ENCODE results near the gene PRDM16. TPM values are rescaled to one million over a fixed set of nuclear protein-coding genes. Genes with fewer than 3 reads are reported as not detected.

PRDM16 gene
- total RNA-seq, 1 donor from 2014 or later = 17.7 TPM

DNA sequence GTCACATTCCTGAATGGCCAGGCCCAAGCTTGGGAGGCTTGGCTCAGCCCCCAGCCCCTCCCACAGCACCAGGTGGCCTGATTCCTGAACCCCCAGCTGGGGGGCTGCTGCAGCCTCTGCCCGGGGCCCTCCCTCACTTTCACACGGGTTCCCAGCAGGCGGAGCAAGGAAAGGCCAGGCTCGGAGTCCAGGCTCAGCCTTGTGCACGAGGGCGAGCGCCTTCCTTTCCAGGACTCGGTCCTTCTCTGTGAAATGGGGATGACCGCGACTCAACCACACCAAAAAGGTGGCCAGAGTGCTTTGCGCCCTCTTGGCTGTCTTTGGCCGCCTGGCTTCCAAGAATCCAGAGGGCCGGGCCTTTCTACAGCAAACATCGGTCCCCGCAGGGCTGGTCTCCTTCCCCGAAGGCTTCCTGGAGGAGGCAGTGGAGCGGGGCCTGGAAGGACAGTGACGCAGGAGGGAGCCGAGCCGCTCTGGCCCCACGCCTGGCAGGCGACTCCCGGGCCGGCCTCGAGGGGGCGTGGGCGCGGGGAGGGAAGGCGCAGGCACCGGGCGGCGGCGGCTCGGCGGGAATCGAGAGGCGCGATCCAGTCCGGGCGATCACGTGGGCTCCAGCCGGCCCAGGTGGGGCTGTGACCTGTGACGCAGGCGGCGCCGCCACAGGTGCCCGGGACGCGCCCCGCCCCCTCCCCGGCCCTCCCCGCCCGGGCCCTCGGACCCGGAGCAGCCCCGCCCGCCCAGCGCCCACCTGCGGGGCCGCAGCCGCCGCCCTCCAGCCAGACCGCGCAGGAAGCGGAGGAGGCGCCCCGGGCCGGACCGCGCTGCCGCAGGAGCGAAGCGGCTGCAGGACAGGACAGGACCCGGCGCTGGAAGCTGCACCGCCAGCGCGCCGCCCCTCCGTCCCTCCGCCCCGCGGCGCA is 385.1 kb downstream of the PRDM16 start, which contains the start of gene ARHGEF16:
Gene ARHGEF16, plus strand, starts transcription at position 775 of the 920 bp plus-strand sequence. CDS start 8,420 bp downstream, outside the sequence.
- intact Hi-C loops (cut with micrococcal nuclease) = no loop called here
- ATAC-seq (peak; percentile 79), DNase-seq (peak; percentile 79)

DNA sequence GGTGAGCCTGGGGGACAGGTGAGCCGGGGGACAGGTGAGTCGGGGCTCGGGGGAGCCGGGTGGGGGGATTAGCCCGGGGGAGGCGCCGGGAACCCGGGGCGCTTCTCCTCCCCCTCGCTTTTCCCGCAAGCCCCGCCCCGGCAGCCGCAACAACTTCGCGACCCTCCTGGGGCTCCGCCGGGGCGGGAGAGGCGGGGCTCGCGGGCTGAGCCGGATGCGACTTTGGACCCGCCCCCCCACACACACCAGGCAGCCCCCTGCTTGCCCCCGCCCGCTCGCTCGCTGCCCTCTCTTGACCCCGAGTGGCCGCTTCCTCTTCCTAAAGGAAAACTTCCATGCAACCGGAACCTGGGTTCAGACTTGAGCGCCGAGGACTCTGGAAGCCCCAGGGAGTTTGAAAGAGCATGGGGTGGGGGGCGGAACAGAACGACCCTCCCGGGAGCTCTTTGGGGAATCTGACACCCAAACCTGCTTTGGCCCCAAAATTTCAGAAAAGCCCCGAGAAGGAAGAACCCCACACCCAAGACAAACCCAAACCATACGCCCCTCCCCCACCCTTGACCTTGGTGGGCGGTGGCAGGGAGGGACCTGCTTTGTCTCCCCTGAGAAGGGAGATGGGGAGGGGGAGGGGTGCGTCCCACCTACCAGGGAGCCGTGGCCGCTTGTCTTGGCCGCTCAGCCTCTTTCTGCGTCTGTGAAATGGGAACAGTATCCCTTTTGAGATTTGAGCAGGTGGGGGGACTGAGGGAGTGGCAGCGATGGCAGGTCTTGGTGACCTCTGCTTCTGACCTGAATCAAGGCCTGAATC is 386.0 kb downstream of the PRDM16 start:
- intact Hi-C loops (cut with micrococcal nuclease) = no loop called here
- DNase-seq = peak; percentile 63

DNA sequence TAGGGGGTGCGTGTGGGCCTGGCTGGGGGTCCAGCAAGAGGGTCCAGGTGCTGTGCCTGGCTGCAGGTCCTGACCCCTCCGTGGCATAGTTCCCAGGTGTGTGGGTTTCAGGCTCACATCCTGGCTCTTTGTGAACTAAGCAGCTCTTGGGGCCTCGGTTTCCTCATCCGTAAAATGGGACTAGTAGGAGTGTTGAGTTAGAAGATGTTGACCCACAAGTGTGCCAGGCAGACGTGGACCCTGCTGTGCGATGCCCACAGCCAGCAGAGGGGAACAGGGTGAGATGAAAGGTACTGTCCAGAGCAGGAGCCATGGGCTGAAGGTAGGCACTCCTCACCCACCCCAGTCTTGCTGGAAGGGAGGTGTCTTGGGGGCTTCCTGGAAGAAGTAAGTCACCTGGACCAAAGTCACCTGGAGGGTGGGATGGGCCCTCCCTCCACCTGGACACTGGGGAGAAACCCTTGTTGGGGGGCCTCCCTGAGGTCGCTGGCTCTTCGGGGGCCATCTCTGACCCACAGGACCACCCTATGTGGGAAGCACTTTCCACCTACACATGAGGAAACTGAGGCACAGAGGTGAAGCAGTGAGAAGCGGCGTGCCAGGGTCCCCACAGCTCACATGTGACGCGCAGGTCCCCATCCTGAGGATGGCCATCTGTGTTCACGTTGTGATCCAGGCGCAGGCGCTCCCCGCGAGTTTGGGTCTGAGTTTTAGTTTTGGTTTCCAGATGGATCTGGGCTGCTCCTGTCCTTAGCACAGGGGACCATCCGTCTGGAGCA is 386.9 kb downstream of the PRDM16 start:
- ATAC-seq = no peak
- intact Hi-C loops (cut with micrococcal nuclease) = no loop called here
- DNase-seq = no peak

More for the DNA sequence above, 386.0 kb downstream of the PRDM16 start:
- ATAC-seq = peak; percentile 10

DNA sequence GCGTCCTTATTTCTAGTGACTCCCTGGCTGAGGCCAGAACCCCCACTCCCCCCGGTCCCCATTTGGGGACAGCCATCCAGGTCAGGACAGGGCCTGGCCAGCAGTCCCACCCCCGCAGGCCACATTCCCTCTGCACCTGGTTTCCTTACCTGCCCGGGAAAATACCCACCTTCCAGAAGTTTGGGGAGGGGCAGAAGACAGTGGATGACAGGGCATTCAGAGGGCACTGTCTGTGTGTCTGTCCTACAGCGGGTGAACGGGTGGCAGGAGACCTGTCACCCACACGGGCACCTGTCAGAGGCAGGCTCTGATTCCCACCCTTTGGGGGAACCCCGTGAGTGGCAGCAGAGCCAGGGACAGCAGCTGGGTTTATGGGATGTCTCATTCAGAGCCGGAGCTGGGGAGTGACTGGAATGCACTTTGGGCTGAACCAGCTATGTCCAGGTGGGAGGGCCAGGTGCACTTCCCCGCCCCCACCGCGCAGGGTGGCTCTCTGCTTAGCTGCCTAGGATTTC is 387.5 kb downstream of the PRDM16 start:
- DNase-seq = no peak
- intact Hi-C loops (cut with micrococcal nuclease) = no loop called here
- ATAC-seq = no peak

DNA sequence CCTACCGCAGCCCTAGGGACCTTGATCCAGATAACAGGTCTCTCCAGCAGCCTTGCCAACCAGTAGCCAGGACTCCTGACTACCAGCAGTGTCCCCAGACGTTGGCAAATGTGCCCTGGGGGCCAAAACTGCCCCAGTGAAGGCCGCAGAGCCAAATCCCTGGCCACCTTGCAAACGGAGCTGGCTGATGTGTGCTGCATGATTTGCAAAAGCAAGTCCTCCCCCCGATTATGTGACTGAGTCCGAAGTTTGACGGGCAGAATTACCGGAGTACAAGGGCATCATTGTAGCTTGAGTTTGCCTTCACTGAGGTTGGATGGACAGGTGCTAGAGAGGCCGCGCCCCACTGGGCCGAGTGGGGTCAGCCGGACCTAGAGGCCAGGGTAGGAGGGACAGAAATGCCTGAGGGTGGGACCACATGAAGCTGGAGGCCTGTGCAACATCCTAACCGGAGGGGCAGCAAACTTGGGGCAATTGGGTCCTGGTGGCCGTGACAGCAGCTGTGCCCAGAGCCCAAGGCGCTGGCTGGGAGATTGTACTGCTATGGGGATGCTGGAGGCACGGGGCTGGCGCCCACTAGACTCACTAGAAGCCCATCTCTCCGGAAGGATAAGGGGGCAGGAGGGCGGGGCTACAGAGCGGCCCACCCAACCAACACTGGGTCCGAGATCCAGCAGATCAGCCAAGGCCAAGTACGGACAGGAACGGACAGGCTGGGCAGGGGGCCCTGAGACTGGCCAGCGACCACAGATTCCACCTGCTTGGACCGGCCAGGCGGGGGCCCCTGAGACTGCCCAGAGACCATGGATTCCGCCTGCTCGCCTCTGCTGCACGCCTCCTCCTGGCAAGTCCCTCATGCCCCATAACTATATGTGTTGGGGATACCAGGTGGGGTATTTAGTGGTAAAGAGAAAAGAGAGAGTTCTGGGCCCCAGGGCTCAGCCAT is 388.2 kb downstream of the PRDM16 start:
- intact Hi-C loops (cut with micrococcal nuclease) = no loop called here
- ATAC-seq = no peak
- DNase-seq = peak; percentile 15

DNA sequence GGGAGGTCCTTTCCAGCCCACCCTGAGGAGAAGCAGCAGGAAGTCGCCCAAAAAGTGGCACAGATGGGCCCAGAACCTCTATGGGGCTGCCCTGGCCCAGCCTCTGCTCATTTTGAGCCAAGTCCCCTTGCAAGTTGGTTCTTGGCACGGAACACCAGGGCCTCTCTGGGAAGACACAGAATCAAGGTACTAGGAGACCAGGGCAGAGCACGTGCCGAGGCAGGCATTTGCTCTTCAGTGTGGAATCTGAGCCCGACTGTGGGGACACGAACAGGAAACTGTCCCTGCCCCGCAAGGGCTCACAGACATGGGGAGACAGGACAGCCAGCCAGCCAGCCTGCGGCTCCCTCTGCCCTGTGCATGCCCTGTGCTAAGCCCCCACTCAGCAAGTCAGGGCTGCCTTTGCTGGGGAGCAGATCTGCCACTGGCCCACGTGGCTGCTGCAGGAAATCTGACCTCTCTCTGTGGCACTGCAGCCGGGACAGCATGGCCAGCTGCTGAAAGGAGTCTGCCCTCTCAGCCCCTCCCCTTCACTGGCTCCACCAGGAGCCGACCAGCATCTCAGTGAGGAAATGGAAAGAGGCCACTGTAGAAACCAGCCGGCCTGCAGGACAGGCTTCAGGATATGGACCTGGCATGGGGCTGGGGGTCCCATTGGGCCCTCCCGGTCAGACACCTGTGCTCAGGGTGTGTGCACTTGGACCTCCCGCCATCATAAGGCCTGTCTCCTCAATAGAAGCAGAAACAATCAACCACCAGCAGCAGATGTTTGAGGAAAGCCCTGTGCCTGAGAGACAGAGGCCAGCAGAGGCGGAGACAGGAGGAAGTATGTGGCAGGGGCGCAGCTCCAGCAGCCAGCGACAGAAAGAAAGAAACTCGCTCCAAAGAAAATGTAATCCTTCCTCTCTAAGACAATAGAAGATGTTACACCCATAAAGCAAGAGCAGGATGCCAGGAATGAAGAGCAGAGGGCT is 389.2 kb downstream of the PRDM16 start:
- ATAC-seq (peak; percentile 36), DNase-seq (peak; percentile 49)
- intact Hi-C loops (cut with micrococcal nuclease) = no loop called here

DNA sequence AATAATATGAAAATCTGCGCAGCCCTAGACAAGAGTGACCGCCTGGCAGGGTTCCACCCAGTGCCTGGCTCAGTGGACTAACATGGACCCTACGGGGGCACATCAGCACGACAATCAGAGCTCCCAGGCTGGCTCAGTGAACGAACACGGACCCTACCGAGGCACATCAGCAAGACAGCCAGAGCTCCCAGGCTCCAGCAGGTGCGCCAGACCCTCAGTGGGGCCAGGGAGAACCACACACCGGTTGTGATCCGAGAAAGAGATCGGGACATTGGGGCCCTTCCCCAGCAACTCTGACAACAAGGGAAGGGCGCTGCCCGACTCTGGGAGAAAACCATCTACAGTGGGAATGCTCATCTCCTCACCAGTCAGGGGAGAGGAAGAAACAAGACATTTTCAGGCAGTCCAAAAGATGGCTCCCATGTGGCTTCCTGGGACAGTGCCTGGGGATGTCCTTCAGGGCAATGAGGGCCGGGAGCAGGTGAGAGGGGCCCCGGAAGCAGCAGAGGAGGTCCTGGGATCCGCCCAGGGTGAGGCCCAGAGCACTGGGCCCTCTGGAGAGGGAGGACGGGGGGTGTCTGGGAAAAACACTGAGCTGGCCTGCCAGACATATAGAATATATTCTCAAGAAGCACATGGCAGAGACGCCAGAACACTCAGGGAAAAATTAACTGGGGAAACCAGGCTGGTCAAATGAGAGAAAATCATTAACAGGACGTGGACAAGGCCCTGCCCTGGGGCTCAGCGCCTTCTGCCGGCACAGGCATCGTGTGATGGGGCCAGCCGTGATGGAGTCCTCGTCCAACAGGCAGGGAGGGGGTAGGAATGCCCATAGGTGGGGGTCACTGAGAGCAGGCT is 390.3 kb downstream of the PRDM16 start:
- DNase-seq (peak; percentile 16), ATAC-seq (no peak)
- intact Hi-C loops (cut with micrococcal nuclease) = no loop called here

DNA sequence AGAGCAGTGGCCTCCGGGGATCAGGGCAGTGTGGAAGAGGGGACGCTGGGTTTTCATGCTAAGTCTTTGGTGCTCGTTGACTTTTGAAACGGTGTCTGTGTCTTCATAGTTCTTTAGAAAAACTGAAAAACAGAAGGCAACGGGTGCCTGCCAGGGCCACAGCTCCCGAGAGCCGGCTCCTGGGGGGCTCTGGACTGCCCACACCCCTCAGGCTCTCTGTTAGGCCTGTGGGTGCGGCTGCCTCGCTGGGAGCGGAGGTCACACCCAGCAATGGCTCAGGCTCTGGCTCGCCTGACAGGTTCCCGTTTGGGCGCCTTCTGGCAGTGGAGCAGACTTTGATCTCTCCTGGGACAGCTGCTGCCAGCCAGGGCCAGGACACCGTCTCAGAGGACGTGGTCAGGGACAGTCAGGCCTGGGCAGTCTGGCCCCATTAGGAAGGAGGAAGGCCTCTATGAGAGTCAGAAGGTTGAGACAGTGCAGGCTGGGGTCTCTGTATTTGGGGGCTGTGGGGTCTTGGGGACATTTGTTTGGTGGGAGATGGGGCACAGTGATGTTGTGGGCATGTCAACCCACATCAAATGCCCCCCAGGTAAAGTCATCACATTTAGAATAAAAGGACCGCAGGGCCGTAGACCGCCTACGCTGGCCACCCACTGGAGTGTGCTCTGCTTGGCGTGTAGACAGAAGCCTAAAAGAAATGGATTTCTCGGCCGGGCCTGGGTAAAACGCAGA is 391.1 kb downstream of the PRDM16 start:
- intact Hi-C loops (cut with micrococcal nuclease) = no loop called here
- DNase-seq (peak; percentile 42), ATAC-seq (peak; percentile 24)

DNA sequence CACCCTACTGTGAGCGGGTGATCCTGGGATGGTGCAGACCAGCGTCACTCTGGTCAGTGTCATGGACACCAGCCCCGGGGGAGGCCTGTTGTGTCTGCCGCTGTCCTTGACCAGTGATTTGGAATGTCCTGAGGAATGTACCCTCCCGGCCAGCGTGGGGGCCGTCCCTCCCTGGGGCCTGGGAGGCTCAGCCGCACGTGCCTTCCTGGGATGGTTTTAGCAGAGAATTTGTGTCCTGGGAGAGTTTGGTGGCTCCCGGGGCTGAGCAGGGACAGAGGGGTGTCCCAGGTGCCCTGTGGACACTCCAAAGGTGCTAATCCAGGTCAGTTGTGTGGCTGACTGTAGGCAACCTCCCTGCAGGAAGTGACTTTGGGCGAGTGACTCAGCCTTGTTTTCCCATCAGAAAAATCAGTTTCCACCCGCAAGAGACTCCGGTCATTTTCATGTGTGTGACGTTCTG is 391.7 kb downstream of the PRDM16 start:
- intact Hi-C loops (cut with micrococcal nuclease) = no loop called here
- ATAC-seq (peak; percentile 13), DNase-seq (peak; percentile 50)

DNA sequence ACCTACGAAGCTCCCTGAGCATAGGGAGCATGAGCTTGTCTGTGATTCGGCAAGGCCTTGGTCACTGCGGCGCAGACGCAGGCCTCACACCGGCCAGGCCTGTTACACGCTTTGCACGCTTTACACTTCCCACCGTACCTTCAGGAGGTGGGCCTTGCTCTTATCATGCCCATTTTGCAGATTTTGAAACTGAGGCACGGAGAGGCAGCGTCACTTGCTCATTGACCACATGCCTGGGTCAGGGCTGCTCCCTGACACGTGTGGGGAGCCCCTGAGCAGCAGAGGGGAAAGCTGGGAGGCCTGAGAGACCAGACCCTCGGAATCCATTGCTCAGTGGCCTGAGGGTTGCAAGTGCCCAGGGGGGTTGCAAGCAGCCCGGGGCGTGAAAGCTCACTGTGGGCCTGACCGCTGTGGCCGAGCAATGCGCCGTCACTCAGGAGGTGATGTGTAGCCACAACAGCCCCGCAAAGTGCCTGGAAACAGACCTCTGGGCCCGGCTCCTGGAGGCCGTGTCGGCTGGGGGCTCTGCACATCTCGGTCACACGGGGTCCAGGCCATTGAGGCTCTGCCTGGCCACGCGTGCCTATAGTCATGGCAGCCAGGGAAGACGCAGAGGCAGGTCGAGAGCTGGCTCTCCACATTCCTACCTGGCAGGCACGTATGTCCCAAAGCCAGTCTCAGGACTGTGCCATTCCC is 392.4 kb downstream of the PRDM16 start:
- ATAC-seq = no peak
- intact Hi-C loops (cut with micrococcal nuclease) = no loop called here
- peak; percentile 23 for DNase-seq

DNA sequence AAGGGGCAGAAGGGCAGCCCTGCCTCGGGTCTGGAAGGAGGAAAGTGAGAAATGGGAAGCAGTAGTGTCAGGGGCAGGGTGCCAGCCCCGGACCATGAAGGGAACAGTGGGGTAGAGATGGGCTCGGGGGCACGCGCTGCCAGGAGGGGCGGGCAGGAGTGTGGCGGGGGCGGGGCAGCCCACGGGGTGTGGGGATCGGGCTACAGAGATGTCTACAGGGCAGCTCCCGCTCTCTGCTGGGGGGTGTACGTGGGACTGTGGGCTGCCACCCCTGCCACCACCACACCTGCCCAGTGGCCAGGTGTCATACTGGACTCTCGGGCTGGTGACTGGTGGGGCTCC is 392.9 kb downstream of the PRDM16 start:
- intact Hi-C loops (cut with micrococcal nuclease) = no loop called here
- ATAC-seq (no peak), DNase-seq (peak; percentile 13)

DNA sequence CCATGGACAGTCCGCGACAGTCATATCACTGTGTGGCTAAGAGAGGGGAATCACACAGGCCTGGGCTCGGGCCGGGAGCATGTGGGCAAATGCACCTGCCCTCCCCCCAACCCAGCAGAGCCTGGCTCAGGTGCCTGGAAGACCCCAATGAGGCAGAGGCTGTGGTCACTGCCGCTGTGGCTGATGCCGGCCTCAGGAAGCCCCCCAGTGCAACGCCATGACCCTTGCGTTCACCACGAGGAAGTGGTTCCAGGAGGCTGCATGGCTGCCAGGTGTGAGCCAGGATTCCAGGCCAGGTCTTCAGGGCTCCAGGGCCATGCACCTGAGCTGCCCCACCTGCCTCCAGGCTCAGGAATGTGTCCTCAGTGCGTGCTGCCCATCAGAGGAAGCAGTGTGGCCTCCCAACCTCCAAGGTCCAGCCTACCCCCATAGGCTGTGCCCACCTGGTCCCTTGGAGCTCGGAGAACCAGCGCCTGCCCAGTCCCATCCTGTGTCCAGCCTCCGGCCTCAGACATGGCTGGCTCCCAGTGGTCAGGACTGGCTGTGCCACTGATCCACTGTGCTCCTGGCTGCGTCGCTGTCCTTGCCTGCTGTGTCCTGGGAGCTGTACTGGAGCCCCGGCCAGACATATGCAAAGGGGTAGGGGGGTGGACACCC is 393.5 kb downstream of the PRDM16 start:
- intact Hi-C loops (cut with micrococcal nuclease) = no loop called here
- ATAC-seq = no peak

DNA sequence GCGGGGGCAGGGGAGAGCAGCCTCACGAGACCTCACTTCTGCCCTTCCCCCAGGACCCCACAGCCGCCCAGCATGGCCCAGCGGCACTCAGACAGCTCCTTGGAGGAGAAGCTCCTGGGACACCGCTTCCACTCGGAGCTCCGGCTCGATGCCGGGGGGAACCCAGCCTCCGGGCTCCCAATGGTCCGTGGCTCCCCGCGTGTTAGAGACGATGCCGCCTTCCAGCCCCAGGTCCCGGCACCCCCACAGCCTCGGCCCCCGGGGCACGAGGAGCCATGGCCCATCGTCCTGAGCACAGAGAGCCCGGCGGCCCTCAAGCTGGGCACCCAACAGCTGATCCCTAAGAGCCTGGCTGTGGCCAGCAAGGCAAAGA is 394.0 kb downstream of the PRDM16 start:
- intact Hi-C loops (cut with micrococcal nuclease) = no loop called here
- DNase-seq (peak; percentile 19), ATAC-seq (no peak)

More for the DNA sequence above, 393.5 kb downstream of the PRDM16 start:
- DNase-seq = peak; percentile 13

DNA sequence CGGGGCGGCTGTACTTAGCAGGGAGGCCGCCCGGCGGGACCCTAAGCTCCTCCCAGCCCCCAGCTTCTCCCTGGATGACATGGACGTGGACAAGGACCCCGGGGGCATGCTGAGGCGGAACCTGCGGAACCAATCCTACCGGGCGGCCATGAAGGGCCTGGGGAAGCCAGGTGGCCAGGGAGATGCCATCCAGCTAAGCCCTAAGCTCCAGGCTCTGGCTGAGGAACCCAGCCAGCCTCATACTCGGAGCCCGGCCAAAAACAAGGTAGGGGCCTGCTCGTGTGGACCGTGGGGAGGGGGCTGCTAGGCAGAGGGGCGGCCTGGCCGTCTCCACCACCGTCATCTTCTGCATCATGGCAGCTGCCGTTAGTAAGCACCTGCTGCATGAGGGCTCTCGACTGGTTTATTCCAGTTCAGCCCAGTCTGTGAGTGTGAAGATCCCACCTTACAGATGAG is 394.4 kb downstream of the PRDM16 start:
- intact Hi-C loops (cut with micrococcal nuclease) = no loop called here
- peak; percentile 15 for DNase-seq
- no peak for ATAC-seq

Data from left ventricle myocardium superior (tissue), 1 donor.